Neuronal stem cell (in vitro differentiated cells): Measurements from ENCODE around the gene BLCAP. TPM values are rescaled to one million over a fixed set of nuclear protein-coding genes. Genes with fewer than 3 reads are reported as not detected.
"Not testable (repeated sequence)": the region's sequence is repeated elsewhere in the genome, so short reads cannot be mapped to it uniquely, and the experiment has no call there.

Experiments used
- DNase-seq: peaks from one replicate; pipeline ENCODE4 v3.0.0-alpha.2; 2013; ENCODE audit warnings: low spot score
- H2AFZ ChIP-seq: one replicate; pipeline ENCODE4 v1.6.1; 2013; ENCODE audit warnings: mild to moderate bottlenecking, low read length, inconsistent platforms
- H2AK5ac ChIP-seq: 2 replicates; pipeline ENCODE4 v1.6.1; 2013; ENCODE audit warnings: low read depth, mild to moderate bottlenecking, inconsistent platforms, low read length, moderate library complexity, mixed read lengths
- H2BK120ac ChIP-seq: 2 replicates; pipeline ENCODE4 v1.6.1; 2013; ENCODE audit warnings: low read depth, mild to moderate bottlenecking, inconsistent platforms, low read length, moderate library complexity, mixed read lengths
- H2BK12ac ChIP-seq: one replicate; pipeline ENCODE4 v1.6.1; 2013; ENCODE audit warnings: low read length, inconsistent platforms
- H2BK15ac ChIP-seq: 2 replicates; pipeline ENCODE4 v1.6.1; 2013; ENCODE audit warnings: mild to moderate bottlenecking, low read length, inconsistent platforms, mixed read lengths
- H2BK5ac ChIP-seq: one replicate; pipeline ENCODE4 v1.6.1; 2013; ENCODE audit warnings: inconsistent platforms, mild to moderate bottlenecking, low read length, moderate library complexity
- H3K14ac ChIP-seq: one replicate; pipeline ENCODE4 v1.6.1; 2013; ENCODE audit warnings: low read length, inconsistent platforms
- H3K18ac ChIP-seq: 2 replicates; pipeline ENCODE4 v1.6.1; 2013; ENCODE audit warnings: low read length, inconsistent platforms
- H3K23ac ChIP-seq: 2 replicates; pipeline ENCODE4 v1.6.1; 2013; ENCODE audit warnings: low read depth, mild to moderate bottlenecking, mixed read lengths, low read length, inconsistent platforms; ENCODE audit not compliant: poor library complexity
- H3K27ac ChIP-seq: replicated peaks from 3 replicates; pipeline ENCODE4 v1.5.1; 2013; ENCODE audit warnings: low read length, inconsistent platforms
- H3K27me3 ChIP-seq, 3 experiments: 2 replicates each; pipeline ENCODE4 v1.6.1; 2013; ENCODE audit warnings: low read length in 3 of 3, mild to moderate bottlenecking in 2 of 3, inconsistent platforms in 1 of 3, low read depth in 1 of 3, mixed read lengths in 1 of 3, moderate library complexity in 1 of 3; ENCODE audit not compliant: control insufficient read depth in 3 of 3, insufficient read depth in 3 of 3
- H3K36me3 ChIP-seq, 2 donors: replicated peaks in 1 of 2; 2 replicates each; pipeline ENCODE4 v1.6.1; 2013; ENCODE audit warnings: low read length in 2 of 2; ENCODE audit not compliant: control insufficient read depth in 2 of 2, insufficient read depth in 2 of 2
- H3K4ac ChIP-seq: 2 replicates; pipeline ENCODE4 v1.6.1; 2013; ENCODE audit warnings: inconsistent platforms, mild to moderate bottlenecking, low read length, moderate library complexity
- H3K4me1 ChIP-seq, 2 donors: 1 replicate in 1 of 2; 2 replicates in 1 of 2; pipeline ENCODE4 v1.6.1; 2013; ENCODE audit warnings: low read length in 2 of 2, low read depth in 1 of 2; ENCODE audit not compliant: control insufficient read depth in 2 of 2, insufficient read depth in 1 of 2
- H3K4me2 ChIP-seq: one replicate; pipeline ENCODE4 v1.6.1; 2013; ENCODE audit warnings: mild to moderate bottlenecking, low read length, inconsistent platforms; ENCODE audit not compliant: insufficient read depth, poor library complexity, severe bottlenecking
- H3K4me3 ChIP-seq, 2 donors: 2 replicates each; pipeline ENCODE4 v1.5.1; 2013; ENCODE audit warnings: low read length in 2 of 2, mild to moderate bottlenecking in 2 of 2, inconsistent platforms in 1 of 2, moderate library complexity in 1 of 2
- H3K79me1 ChIP-seq: one replicate; pipeline ENCODE4 v1.6.1; 2013; ENCODE audit warnings: low read depth, mild to moderate bottlenecking, inconsistent platforms, low read length, moderate library complexity
- H3K9ac ChIP-seq: one replicate; pipeline ENCODE4 v1.6.1; 2013; ENCODE audit warnings: mild to moderate bottlenecking, low read depth, low read length, inconsistent platforms; ENCODE audit not compliant: poor library complexity
- H3K9me3 ChIP-seq, 2 donors: replicated peaks in 1 of 2; 2 replicates each; pipeline versions ENCODE3 to v1.6.1; 2013; ENCODE audit warnings: low read length in 2 of 2, mild to moderate bottlenecking in 2 of 2, inconsistent platforms in 1 of 2, low read depth in 1 of 2, mixed read lengths in 1 of 2, moderate library complexity in 1 of 2; ENCODE audit not compliant: control insufficient read depth in 2 of 2, insufficient read depth in 1 of 2
- H4K8ac ChIP-seq: one replicate; pipeline ENCODE4 v1.6.1; 2013; ENCODE audit warnings: low read depth, mild to moderate bottlenecking, inconsistent platforms, low read length, moderate library complexity
- H4K91ac ChIP-seq: one replicate; pipeline ENCODE4 v1.6.1; 2013; ENCODE audit warnings: low read length, low read depth, mild to moderate bottlenecking, inconsistent platforms; ENCODE audit not compliant: poor library complexity
- WGBS, 2 donors: extraction: QIAGEN DNeasy Blood & Tissue Kit; methylation state at CpG; one replicate each; pipeline ENCODE4 v1.1.7; 2013; ENCODE audit warnings: missing lambda C conversion rate in 2 of 2, mixed read lengths in 1 of 2; ENCODE audit not compliant: insufficient read length in 2 of 2, insufficient replicate concordance in 1 of 2; ENCODE audit errors: extremely low coverage in 2 of 2; 5-methylcytosine and 5-hydroxymethylcytosine counted together
- polyA plus RNA-seq, 2 experiments: library from polyadenylated mRNA; stranded (reverse); fragments of 200-250 nt; gene quantifications; one replicate each; pipeline ENCODE4 v1.2.3, GENCODE V29; 2013

BLCAP gene, protein sequence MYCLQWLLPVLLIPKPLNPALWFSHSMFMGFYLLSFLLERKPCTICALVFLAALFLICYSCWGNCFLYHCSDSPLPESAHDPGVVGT
- 49.1 TPM for polyA plus RNA-seq (2013, experiment 1 of 2)
- 48.5 TPM for polyA plus RNA-seq (2013, experiment 2 of 2)

GRCh38 chr20:37527638-37528445 is at the start of gene BLCAP:
BLCAP (minus strand) TSS chr20:37527876; CDS start chr20:37519174, 8,702 bp downstream.
- DNase-seq: peak; percentile 92
- Histone ChIP-seq H2BK120ac (peak within 1 kb of the TSS; percentile 90), H2AFZ (peak within 1 kb of the TSS; percentile 90), H2AK5ac (peak within 1 kb of the TSS; percentile 88), H4K8ac (no peak within 1 kb of the TSS), H3K79me1 (peaks cover 17% of the 10 kb centered on the region), H3K4me1 (peaks cover 15 to 16% of the 10 kb centered on the region in 2 donors), H3K9me3 (peaks cover 0 to 10% of the 10 kb centered on the region in 2 donors), H3K4me2 (peak within 1 kb of the TSS; percentile 80), H3K14ac (peak within 1 kb of the TSS; percentile 65), H3K23ac (peak within 1 kb of the TSS; percentile 82), H3K36me3 (peaks cover 0 to 21% of the 10 kb centered on the region in 2 donors), H3K27me3 (no peaks in the 10 kb centered on the region), H3K18ac (peak within 1 kb of the TSS; percentile 96), H3K27ac (peak within 1 kb of the TSS; percentile 60), H2BK5ac (peak within 1 kb of the TSS; percentile 94), H3K9ac (peak within 1 kb of the TSS; percentile 97), H2BK15ac (peak within 1 kb of the TSS; percentile 63), H3K4ac (no peak within 1 kb of the TSS), H3K4me3 (peak within 1 kb of the TSS; percentile 88 to 96), H2BK12ac (no peak within 1 kb of the TSS), H4K91ac (no peak within 1 kb of the TSS)
- WGBS, 2 donors: no CpG with 5 or more reads among the region's 62 CpGs

GRCh38 chr20:37577436-37577835 is 49.8 kb upstream of the BLCAP start:
- not testable (repeated sequence) for H4K91ac ChIP-seq, DNase-seq

GRCh38 chr20:37576911-37577310 is 49.2 kb upstream of the BLCAP start:
- H3K36me3 ChIP-seq: no peaks in the 10 kb centered on the region
- H4K8ac ChIP-seq: no peak overlapping the region
- peaks cover 0 to 4% (median 0%) of the 10 kb centered on the region in 3 experiments for H3K27me3 ChIP-seq
- no peak overlapping the region for H3K18ac ChIP-seq
- no peak overlapping the region for H4K91ac ChIP-seq
- no peak overlapping the region for H2AFZ ChIP-seq
- H3K4me1 ChIP-seq: peaks cover 0 to 2% of the 10 kb centered on the region in 2 donors
- peaks cover 3% of the 10 kb centered on the region for H3K79me1 ChIP-seq
- H2BK120ac ChIP-seq: no peak overlapping the region
- no peak for DNase-seq
- H3K4me3 ChIP-seq: no peak overlapping the region
- H3K4ac ChIP-seq: no peak overlapping the region
- no peak overlapping the region for H2AK5ac ChIP-seq
- no peak overlapping the region for H3K27ac ChIP-seq
- no CpG with 5 or more reads among the region's 1 CpG for WGBS, 2 donors
- no peak overlapping the region for H2BK15ac ChIP-seq
- H2BK12ac ChIP-seq: no peak overlapping the region
- peaks cover 0 to 3% of the 10 kb centered on the region in 2 donors for H3K9me3 ChIP-seq
- no peak overlapping the region for H2BK5ac ChIP-seq
- no peak overlapping the region for H3K4me2 ChIP-seq
- no peak overlapping the region for H3K14ac ChIP-seq
- no peak overlapping the region for H3K23ac ChIP-seq
- no peak overlapping the region for H3K9ac ChIP-seq

More at GRCh38 chr20:37577436-37577835, 49.8 kb upstream of the BLCAP start:
- not testable (repeated sequence) for H2AFZ ChIP-seq, H2BK15ac ChIP-seq, H3K79me1 ChIP-seq, H2AK5ac ChIP-seq, H3K23ac ChIP-seq, H3K36me3 ChIP-seq, H4K8ac ChIP-seq, H2BK120ac ChIP-seq, H3K18ac ChIP-seq, H3K4me1 ChIP-seq, H3K27me3 ChIP-seq, H2BK12ac ChIP-seq, H3K9me3 ChIP-seq, H3K27ac ChIP-seq, H3K4me2 ChIP-seq, H3K14ac ChIP-seq, H2BK5ac ChIP-seq, H3K4me3 ChIP-seq, H3K9ac ChIP-seq, H3K4ac ChIP-seq
- no CpG with 5 or more reads among the region's 4 CpGs for WGBS, 2 donors

GRCh38 chr20:37575884-37576283 is 48.2 kb upstream of the BLCAP start:
- H2AK5ac ChIP-seq: no peak overlapping the region
- DNase-seq: no peak
- peak overlapping the region; percentile 56 for H3K9ac ChIP-seq
- H3K14ac ChIP-seq: no peak overlapping the region
- H3K79me1 ChIP-seq: peaks cover 3% of the 10 kb centered on the region
- no peak overlapping the region for H3K23ac ChIP-seq
- no peak overlapping the region for H2BK12ac ChIP-seq
- H2BK5ac ChIP-seq: no peak overlapping the region
- no peak overlapping the region for H4K91ac ChIP-seq
- H2BK120ac ChIP-seq: no peak overlapping the region
- H3K9me3 ChIP-seq: peaks cover 0 to 3% of the 10 kb centered on the region in 2 donors
- no peak overlapping the region for H3K4me3 ChIP-seq
- no peak overlapping the region for H3K4me2 ChIP-seq
- H3K4me1 ChIP-seq: peaks cover 0 to 2% of the 10 kb centered on the region in 2 donors
- WGBS, 2 donors: no CpG with 5 or more reads among the region's 1 CpG
- no peak overlapping the region for H2AFZ ChIP-seq
- no peaks in the 10 kb centered on the region for H3K36me3 ChIP-seq
- no peak overlapping the region for H2BK15ac ChIP-seq
- no peak overlapping the region for H3K4ac ChIP-seq
- peaks cover 0 to 5% (median 0%) of the 10 kb centered on the region in 3 experiments for H3K27me3 ChIP-seq
- H3K27ac ChIP-seq: no peak overlapping the region
- no peak overlapping the region for H3K18ac ChIP-seq
- H4K8ac ChIP-seq: no peak overlapping the region
